Activated CD4-positive, CD25-positive, alpha-beta regulatory T cell (primary cell): ENCODE measurements around the gene RNF167.
A peak's percentile ranks its signal among the peaks of the same experiment; 100 is the strongest.

Source experiments
- DNase-seq, 4 experiments: peaks; one replicate each; lab custom pipeline; 2025; lab: John Stamatoyannopoulos, UW

RNF167 gene

GRCh38 chr17:4938688-4939545 lies 1.2 kb upstream of the RNF167 start:
- no peak for DNase-seq

GRCh38 chr17:4939546-4939795 lies 597 bp upstream of the RNF167 start:
- no peak for DNase-seq

GRCh38 chr17:4940555-4941318 lies 669 bp downstream of the RNF167 start:
- peak in 1 of 4 experiments; percentile 19 for DNase-seq

GRCh38 chr17:4941319-4941610 lies 1.2 kb downstream of the RNF167 start:
- DNase-seq, result no peak

- no peak for DNase-seq
These were observed 2.9 kb downstream of the RNF167 start for GRCh38 chr17:4942760-4943508.

GRCh38 chr17:4944163-4944553 lies 4.1 kb downstream of the RNF167 start:
- DNase-seq, result peak in 1 of 4 experiments; percentile 15

- no peak for DNase-seq
These were observed 4.6 kb downstream of the RNF167 start for GRCh38 chr17:4944554-4945175.

GRCh38 chr17:4945176-4945943 lies 5.3 kb downstream of the RNF167 start:
- DNase-seq, result peak; percentile 50 to 67 (median 58)

GRCh38 chr17:4945944-4946280 lies 5.8 kb downstream of the RNF167 start:
- DNase-seq, result no peak

GRCh38 chr17:4946312-4946976 lies 6.4 kb downstream of the RNF167 start:
- DNase-seq, result no peak

GRCh38 chr17:4947010-4947410 lies 6.9 kb downstream of the RNF167 start:
- DNase-seq, result no peak

GRCh38 chr17:4947411-4948165 lies 7.5 kb downstream of the RNF167 start:
- peak; percentile 43 to 65 (median 54) for DNase-seq

GRCh38 chr17:4948166-4948930 lies 8.3 kb downstream of the RNF167 start, which contains the start of gene PFN1:
PFN1 (minus strand) TSS chr17:4948530; CDS start chr17:4948394, 136 bp downstream.
- DNase-seq, result peak; percentile 80 to 92 (median 84)

- peak in 3 of 4 experiments; percentile 37 to 59 (median 48) for DNase-seq
These were observed 8.9 kb downstream of the RNF167 start for GRCh38 chr17:4948931-4949320.

- peak; percentile 56 to 72 (median 62) for DNase-seq
These were observed 9.4 kb downstream of the RNF167 start for GRCh38 chr17:4949321-4950074.

GRCh38 chr17:4950075-4950745 lies 10.1 kb downstream of the RNF167 start:
- peak in 2 of 4 experiments; percentile 48 to 61 for DNase-seq

- no peak for DNase-seq
These were observed 10.7 kb downstream of the RNF167 start, which contains the start of gene ENO3 for GRCh38 chr17:4950746-4951204. ENO3 (plus strand) TSS chr17:4951119; CDS start chr17:4951830, 711 bp downstream.

- no peak for DNase-seq
These were observed 11.4 kb downstream of the RNF167 start for GRCh38 chr17:4951486-4951885.
